Activated T-helper 17 cell treated with anti-CD3 and anti-CD28 coated beads, Interleukin-2, amount 50 U/mL, for 72 hours (primary cell): ENCODE data around the gene CD276. TPM values are rescaled to one million over a fixed set of nuclear protein-coding genes. Genes with fewer than 3 reads are reported as not detected.
"Not testable (repeated sequence)": the region's sequence is repeated elsewhere in the genome, so short reads cannot be mapped to it uniquely, and the experiment has no call there.

Experiments used
- ATAC-seq: fragments of 150-1000 bp; cut with Tn5 transposase; replicated peaks from 2 replicates; pipeline ENCODE4 v1.10.0; 2021; ENCODE audit warnings: mild to moderate bottlenecking, moderate library complexity
- H3K27ac Mint-ChIP-seq: one replicate; pipeline ENCODE4 v1.8.0; 2022; ENCODE audit warnings: mixed read lengths
- H3K27me3 Mint-ChIP-seq: one replicate; pipeline ENCODE4 v1.8.0; 2022; ENCODE audit warnings: mixed read lengths
- H3K36me3 Mint-ChIP-seq: one replicate; pipeline ENCODE4 v1.8.0; 2022; ENCODE audit warnings: low read depth, mild to moderate bottlenecking, mixed read lengths
- H3K4me1 Mint-ChIP-seq: one replicate; pipeline ENCODE4 v1.8.0; 2022; ENCODE audit warnings: mixed read lengths
- H3K4me3 Mint-ChIP-seq: one replicate; pipeline ENCODE4 v1.8.0; 2022; ENCODE audit warnings: mild to moderate bottlenecking, mixed read lengths
- H3K9me3 Mint-ChIP-seq: one replicate; pipeline ENCODE4 v1.8.0; 2022; ENCODE audit warnings: mixed read lengths
- total RNA-seq, 2 donors: library from RNA; stranded (reverse); gene quantifications; one replicate each; pipeline ENCODE4 v1.2.3, GENCODE V29; 2022

The CD276 gene
- total RNA-seq, 2 donors from 2014 or later = 0.95 to 2.6 TPM

- Mint-ChIP-seq H3K4me3 (peak overlapping the region; percentile 74), H3K27me3 (peaks cover 39% of the 10 kb centered on the region), H3K9me3 (no peaks in the 10 kb centered on the region), H3K27ac (peak overlapping the region; percentile 79), H3K36me3 (no peaks in the 10 kb centered on the region), H3K4me1 (peaks cover 21% of the 10 kb centered on the region)
- ATAC-seq = no peak
Observed at GRCh38 chr15:73695773-73696640, 11.8 kb downstream of the CD276 start.

- Mint-ChIP-seq H3K27me3 (peaks cover 39% of the 10 kb centered on the region), H3K4me1 (peaks cover 21% of the 10 kb centered on the region), H3K9me3 (no peaks in the 10 kb centered on the region), H3K36me3 (no peaks in the 10 kb centered on the region), H3K4me3 (peak overlapping the region; percentile 74), H3K27ac (peak overlapping the region; percentile 79)
- ATAC-seq = no peak
Observed at GRCh38 chr15:73696641-73697001, 12.4 kb downstream of the CD276 start.

DNA sequence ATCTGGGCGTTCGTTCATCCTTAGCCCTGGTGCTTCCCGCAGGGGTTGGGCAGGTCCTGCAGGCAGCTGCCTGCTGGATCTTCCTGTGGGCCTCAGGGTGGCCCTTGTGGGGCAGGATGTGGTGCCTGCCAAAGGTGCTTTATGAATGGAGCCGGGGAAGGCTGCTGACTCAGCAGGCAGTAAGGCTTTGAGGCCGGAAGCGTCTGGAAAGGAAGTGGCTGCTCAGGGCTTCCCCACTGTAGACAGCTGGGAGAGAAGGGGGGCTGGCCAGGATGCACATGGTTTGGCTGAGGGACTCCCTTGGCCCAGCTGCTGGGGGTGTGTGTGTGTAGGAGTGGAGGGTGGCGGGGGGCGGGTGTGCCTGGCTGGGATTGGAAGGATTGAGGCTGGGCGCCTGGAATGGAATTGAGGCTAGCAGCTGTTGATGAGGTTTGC, 12.9 kb downstream of the CD276 start:
- no peaks in the 10 kb centered on the region for H3K9me3 Mint-ChIP-seq
- no peaks in the 10 kb centered on the region for H3K36me3 Mint-ChIP-seq
- H3K4me1 Mint-ChIP-seq = peaks cover 21% of the 10 kb centered on the region
- peak overlapping the region; percentile 74 for H3K4me3 Mint-ChIP-seq
- H3K27ac Mint-ChIP-seq = peak overlapping the region; percentile 79
- peak; percentile 98 for ATAC-seq
- peaks cover 39% of the 10 kb centered on the region for H3K27me3 Mint-ChIP-seq

GRCh38 chr15:73699249-73700040, 15.3 kb downstream of the CD276 start:
- no peak for ATAC-seq
- H3K36me3 Mint-ChIP-seq = no peaks in the 10 kb centered on the region
- no peak overlapping the region for H3K4me3 Mint-ChIP-seq
- H3K27ac Mint-ChIP-seq = peak overlapping the region; percentile 32
- no peaks in the 10 kb centered on the region for H3K9me3 Mint-ChIP-seq
- peaks cover 16% of the 10 kb centered on the region for H3K4me1 Mint-ChIP-seq
- H3K27me3 Mint-ChIP-seq = peaks cover 23% of the 10 kb centered on the region

- ATAC-seq = peak; percentile 61
- Mint-ChIP-seq H3K27ac (peak overlapping the region; percentile 32), H3K4me1 (peaks cover 16% of the 10 kb centered on the region), H3K27me3 (peaks cover 21% of the 10 kb centered on the region), H3K9me3 (no peaks in the 10 kb centered on the region), H3K36me3 (no peaks in the 10 kb centered on the region), H3K4me3 (no peak overlapping the region)
Observed at GRCh38 chr15:73700041-73700842, 16.1 kb downstream of the CD276 start.

DNA sequence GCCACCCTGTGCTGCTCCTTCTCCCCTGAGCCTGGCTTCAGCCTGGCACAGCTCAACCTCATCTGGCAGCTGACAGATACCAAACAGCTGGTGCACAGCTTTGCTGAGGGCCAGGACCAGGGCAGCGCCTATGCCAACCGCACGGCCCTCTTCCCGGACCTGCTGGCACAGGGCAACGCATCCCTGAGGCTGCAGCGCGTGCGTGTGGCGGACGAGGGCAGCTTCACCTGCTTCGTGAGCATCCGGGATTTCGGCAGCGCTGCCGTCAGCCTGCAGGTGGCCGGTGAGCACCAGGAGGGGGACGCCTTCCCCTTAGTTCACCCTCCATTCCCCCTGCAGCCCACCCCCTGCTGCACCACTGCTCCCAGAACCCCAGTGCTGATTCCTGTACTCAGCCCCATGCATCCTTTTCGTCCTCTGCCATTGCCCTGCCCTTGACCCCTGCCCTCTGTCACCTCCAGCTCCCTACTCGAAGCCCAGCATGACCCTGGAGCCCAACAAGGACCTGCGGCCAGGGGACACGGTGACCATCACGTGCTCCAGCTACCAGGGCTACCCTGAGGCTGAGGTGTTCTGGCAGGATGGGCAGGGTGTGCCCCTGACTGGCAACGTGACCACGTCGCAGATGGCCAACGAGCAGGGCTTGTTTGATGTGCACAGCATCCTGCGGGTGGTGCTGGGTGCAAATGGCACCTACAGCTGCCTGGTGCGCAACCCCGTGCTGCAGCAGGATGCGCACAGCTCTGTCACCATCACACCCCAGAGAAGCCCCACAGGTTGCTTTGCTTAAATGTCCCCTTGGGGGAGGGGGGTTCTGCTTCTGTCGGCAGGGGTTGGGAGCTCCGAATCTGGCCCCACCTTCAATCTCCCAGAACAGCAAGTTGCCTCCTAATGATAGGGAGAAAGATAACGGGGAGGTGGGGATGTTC, 18.4 kb downstream of the CD276 start:
- not testable (repeated sequence) for H3K9me3 Mint-ChIP-seq, H3K27ac Mint-ChIP-seq, H3K4me1 Mint-ChIP-seq, H3K36me3 Mint-ChIP-seq, H3K4me3 Mint-ChIP-seq, ATAC-seq
- H3K27me3 Mint-ChIP-seq = peaks cover 21% of the 10 kb centered on the region

DNA sequence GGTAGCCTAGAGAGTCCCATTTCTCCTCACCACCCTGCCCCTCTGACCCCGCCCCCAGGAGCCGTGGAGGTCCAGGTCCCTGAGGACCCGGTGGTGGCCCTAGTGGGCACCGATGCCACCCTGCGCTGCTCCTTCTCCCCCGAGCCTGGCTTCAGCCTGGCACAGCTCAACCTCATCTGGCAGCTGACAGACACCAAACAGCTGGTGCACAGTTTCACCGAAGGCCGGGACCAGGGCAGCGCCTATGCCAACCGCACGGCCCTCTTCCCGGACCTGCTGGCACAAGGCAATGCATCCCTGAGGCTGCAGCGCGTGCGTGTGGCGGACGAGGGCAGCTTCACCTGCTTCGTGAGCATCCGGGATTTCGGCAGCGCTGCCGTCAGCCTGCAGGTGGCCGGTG, 19.4 kb downstream of the CD276 start:
- not testable (repeated sequence) for ATAC-seq, H3K4me3 Mint-ChIP-seq, H3K4me1 Mint-ChIP-seq, H3K36me3 Mint-ChIP-seq, H3K27ac Mint-ChIP-seq, H3K9me3 Mint-ChIP-seq
- peaks cover 22% of the 10 kb centered on the region for H3K27me3 Mint-ChIP-seq

GRCh38 chr15:73704142-73704868, 20.1 kb downstream of the CD276 start:
- not testable (repeated sequence) for H3K27ac Mint-ChIP-seq, H3K4me3 Mint-ChIP-seq, H3K9me3 Mint-ChIP-seq, H3K36me3 Mint-ChIP-seq, ATAC-seq, H3K4me1 Mint-ChIP-seq
- H3K27me3 Mint-ChIP-seq = peaks cover 21% of the 10 kb centered on the region

DNA sequence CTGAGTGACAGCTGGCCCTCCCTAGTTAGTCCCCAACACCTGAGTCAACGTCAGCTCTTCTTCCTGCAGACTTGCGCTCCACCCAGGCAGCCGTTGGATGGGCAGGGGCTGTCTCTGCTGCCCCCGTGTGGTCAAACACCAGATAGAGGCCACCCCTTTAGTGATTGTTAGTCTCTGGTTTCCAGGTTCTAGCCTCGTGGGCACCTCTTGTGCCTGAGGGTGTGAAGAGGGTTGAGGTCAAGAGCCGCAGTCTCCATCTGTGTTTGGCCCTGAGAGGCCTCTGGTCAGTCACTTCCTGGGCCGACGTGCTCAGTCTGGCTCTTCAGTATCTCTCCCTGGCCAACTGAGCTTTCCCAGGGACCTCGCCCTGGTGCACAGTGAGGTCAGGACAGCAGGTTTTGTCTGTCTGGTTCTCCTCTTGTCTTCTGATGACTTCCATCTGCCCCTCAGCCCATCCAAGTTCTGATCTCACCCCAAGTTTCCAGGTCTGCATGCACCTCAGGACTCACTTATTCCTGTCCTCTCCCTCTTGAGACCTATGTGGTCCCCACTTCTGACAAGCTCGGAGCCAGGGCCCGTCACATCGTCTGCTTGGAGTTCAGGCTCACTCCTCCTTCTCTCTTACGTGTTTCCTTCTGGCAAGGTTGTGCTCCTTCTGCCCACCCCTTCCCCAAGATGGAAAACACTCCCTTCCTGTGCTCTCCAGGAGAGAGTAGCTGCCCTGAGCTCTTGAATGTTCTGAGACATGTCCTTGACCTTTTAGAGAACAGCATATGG, 20.9 kb downstream of the CD276 start:
- Mint-ChIP-seq H3K9me3 (no peaks in the 10 kb centered on the region), H3K4me1 (peaks cover 4% of the 10 kb centered on the region), H3K27me3 (peaks cover 17% of the 10 kb centered on the region), H3K4me3 (no peak overlapping the region), H3K27ac (no peak overlapping the region), H3K36me3 (no peaks in the 10 kb centered on the region)
- peak; percentile 72 for ATAC-seq

GRCh38 chr15:73708691-73709090, 24.5 kb downstream of the CD276 start:
- Mint-ChIP-seq H3K36me3 (no peaks in the 10 kb centered on the region), H3K27me3 (peaks cover 15% of the 10 kb centered on the region), H3K4me1 (no peaks in the 10 kb centered on the region), H3K9me3 (no peaks in the 10 kb centered on the region), H3K4me3 (no peak overlapping the region), H3K27ac (no peak overlapping the region)
- ATAC-seq = no peak

DNA sequence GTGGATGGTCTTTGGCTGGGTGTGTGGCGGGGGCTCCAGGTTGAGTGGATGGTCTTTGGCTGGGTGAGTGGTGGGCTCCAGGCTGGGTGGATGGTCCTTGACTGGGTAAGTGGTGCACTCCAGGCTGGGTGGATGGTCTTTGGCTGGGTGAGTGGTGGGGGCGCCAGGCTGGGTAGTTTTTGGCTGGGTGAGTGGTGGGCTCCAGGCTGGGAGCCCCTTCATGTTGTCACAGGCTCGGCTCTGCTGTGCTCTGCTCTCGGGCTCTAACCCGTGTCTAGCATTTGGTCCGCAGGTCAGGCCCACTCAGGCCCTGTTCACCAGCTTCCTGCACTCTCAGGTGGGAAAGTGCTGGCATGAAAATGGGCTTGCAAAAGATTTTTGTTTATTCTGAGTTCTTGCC, 25.1 kb downstream of the CD276 start:
- ATAC-seq = no peak
- Mint-ChIP-seq H3K27ac (no peak overlapping the region), H3K9me3 (no peaks in the 10 kb centered on the region), H3K36me3 (no peaks in the 10 kb centered on the region), H3K4me1 (no peaks in the 10 kb centered on the region), H3K27me3 (peaks cover 15% of the 10 kb centered on the region), H3K4me3 (no peak overlapping the region)

GRCh38 chr15:73709686-73710085, 25.5 kb downstream of the CD276 start:
- Mint-ChIP-seq H3K9me3 (no peaks in the 10 kb centered on the region), H3K36me3 (no peaks in the 10 kb centered on the region), H3K27ac (no peak overlapping the region), H3K27me3 (peaks cover 15% of the 10 kb centered on the region), H3K4me3 (no peak overlapping the region), H3K4me1 (no peaks in the 10 kb centered on the region)
- no peak for ATAC-seq
